CD4-positive, alpha-beta T cell treated with Interleukin-2 at 100 ng/mL for 4 hours (primary cell): ENCODE measurements around the gene RXFP4.
A peak's percentile ranks its signal among the peaks of the same experiment; 100 is the strongest.
"Not testable (repeated sequence)": the region's sequence is repeated elsewhere in the genome, so short reads cannot be mapped to it uniquely, and the experiment has no call there.

Experiments
- DNase-seq: peaks from one replicate; pipeline ENCODE4 v3.0.0-alpha.2; 2020; ENCODE audit warnings: low spot score

RXFP4 gene

GRCh38 chr1:155978325-155978972 lies 37.0 kb downstream of the RXFP4 start, which contains the start of gene ARHGEF2:
ARHGEF2 (minus strand) TSS chr1:155978547; CDS start chr1:155978427, 120 bp downstream.
- DNase-seq, result peak; percentile 70

DNA sequence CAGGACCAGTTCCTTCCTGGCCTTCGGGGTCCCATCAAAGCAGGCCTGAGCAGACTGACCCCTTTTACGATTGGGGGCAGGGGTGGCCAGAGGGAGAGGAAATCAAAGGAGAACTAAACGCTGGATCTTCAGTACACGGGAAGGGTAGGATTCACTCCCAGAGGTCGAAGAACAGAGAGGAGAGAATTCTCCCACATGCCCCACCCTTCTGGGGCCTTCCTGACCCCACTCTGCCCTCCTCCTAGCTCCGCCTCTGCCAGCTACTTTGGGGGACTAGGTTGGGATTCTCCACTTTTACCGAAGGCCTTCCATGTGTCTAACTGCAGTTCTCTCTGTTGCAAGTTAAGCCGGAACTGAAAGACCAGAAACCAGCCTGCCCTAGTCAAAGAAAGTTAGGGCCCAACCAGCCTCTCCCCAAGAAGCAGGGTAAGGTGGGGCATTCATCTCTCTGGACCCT lies 37.6 kb downstream of the RXFP4 start:
- no peak for DNase-seq

GRCh38 chr1:155979597-155980343 lies 38.3 kb downstream of the RXFP4 start:
- no peak for DNase-seq

DNA sequence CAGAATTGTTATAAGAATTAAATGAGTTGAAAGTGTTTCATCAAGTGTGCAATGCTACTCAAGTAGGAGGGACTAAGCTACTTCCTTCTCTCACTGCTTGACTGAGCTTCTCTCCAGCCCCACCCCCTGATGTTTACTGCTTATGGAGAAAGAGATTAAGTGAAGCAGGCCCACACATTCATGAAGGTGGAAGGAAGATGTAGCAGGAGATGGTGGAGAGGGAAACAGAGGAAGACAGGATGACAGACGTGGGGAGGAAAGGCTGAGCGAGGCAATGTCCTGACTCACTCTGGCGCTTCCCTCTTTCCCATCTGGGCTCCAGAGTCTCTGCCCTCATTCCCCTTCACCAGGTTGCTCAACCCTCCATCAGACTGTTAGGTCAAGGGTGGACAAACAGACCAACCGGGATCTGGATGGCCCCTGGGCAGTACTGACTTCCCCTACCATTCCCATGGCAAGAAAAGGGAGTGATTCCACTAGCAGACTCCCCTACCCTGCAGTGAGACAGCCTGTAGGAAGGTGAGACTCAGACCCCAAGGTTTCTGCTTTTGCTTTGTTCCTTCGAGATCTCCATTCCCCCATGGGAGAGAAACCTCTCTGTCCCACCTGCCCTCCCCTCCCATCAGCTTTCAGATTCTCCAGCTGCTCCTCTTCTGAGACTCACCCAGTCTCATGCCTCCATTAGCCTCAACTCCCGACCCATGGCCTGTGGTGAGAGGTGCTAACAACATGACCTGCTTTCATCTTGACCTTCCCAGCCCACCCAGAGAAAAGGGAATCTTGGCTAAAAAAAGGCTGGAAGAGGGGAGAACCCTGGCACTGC lies 40.0 kb downstream of the RXFP4 start:
- DNase-seq, result peak; percentile 61

DNA sequence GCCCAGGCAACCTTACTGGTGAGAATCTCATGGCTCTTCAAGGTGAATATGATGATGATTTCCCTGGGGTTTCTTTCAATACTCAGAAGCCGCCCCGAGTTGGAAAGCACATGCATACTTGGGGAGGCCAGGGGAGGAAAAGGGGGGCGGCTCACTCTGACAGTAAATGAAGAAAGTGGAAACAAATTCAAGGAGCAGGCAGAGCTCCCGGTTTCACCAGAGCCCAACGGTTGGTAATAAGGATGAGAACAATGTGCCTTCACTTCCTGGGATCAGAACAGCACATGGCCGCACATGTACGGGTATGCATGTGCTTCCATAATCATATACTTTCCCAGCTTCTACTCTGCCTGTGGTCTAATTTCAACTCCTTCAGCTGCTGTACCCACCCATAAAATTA lies 40.7 kb downstream of the RXFP4 start:
- no peak for DNase-seq

DNA sequence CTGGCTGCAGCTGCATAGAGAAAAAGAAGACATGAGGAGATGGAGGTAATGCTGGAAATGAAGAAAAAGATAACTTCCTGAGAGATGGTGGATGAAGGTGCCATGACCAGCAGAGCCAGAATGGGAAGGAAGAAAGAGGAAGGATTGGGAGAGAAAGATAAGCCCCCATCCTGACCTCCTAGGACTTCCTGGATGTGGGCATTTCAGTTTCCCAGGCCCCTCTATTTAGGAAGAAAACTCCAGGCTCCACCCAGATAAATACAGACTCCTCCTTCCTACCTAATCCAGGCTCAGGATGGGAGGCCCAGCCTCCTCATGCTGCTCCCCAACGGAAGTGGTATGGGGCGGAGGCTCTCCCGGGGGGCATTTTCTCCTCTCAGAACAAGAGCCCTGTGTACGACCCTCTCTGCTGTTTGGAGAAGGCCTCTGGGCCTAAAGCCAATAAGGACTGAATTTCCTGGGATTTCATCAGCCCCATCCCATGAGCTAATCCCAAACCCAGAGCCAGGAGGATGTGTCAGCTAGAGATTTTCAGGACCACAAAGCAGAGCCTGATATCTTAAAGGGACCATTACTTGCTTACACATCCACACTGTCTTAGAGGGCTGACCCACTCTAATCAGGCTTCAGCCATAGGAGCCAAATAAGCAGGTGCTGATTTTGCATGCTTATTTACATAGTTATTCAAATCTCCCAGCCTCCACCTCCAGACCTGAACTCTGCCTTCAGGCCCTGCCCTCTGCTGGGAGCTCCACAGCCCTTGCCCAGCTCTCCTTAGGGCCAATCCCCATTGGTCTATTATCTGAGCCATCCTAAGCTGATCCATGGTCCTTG lies 42.0 kb downstream of the RXFP4 start:
- no peak for DNase-seq

DNA sequence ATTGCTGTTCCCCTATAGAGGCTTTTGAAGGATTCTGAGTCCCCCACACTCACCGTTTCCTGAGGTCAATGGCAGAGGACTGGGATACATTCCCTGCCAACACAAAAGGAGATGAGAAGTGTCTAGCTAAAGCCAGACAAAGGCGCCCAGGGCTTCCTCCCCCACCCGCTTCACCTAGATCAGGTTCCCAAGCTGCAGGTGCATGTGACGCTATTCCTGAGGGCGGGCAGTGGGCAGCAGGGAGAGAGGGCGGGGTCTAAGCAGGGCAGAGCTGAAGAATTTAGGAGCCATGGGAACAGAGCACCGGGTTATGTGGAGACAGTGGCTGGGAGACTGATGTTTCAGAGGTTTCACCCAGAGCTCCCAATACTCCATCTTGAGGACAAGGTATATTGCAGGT lies 42.9 kb downstream of the RXFP4 start:
- DNase-seq, result no peak

DNA sequence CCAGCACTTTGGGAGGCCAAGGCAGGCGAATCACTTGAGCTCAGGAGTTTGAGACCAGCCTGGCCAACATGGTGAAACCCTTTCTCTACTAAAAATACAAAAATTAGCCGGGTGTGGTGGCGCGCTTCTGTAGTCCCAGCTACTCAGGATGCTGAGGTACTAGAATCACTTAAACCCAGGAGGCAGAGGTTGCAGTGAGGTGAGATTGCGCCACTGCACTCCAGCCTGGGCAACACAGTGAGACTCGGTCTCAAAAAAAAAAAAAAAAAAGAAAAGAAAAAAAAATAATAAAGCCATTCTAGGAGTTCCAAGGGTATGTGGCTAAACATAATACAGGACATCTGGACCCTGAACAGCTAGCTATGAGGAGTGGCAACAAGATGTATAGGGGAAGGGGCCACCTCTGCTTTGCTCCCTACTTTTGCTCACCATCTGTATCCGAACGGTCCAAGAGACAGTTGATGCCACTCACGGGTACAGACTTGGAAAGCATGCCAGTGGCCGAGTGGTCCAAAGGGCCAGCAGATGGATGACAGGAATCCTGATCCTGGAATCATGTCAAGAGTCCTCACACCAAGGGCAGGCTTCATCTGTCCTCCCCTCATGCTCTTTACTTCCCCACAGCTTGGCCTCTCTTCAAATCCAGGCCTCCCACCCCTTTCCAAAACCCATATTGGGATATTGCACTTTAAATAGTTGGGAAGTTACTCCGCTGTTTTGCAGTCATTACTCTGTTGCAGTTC lies 43.6 kb downstream of the RXFP4 start:
- DNase-seq, result not testable (repeated sequence)

GRCh38 chr1:155989242-155990004 lies 48.0 kb downstream of the RXFP4 start:
- peak; percentile 89 for DNase-seq

- no peak for DNase-seq
These were observed 48.7 kb downstream of the RXFP4 start for GRCh38 chr1:155990005-155990739.
